K562 (cell line): ENCODE results near the gene LIMS2. TPM values are rescaled to one million over a fixed set of nuclear protein-coding genes. Genes with fewer than 3 reads are reported as not detected.
A peak's percentile ranks its signal among the peaks of the same experiment; 100 is the strongest.

Source experiments
- ATAC-seq: fragments of 200-7000 bp; cut with Tn5 transposase; 3 replicates; pipeline ENCODE4 v1.9.1; 2020; ENCODE audit warnings: moderate library complexity
- BruUV-seq: library from RNA; stranded (reverse); fragments of 400-500 nt; replicated peaks from 2 replicates; lab custom pipeline; 2021; lab: Mats Ljungman, UMichigan
- CTCF ChIA-PET: fragments of 300-600 bp; formaldehyde crosslinking; extraction: SDS; loops from one replicate; lab custom pipeline; 2021; ENCODE audit warnings: low intra/inter-chr PET ratio; lab: Yijun Ruan, JAX
- POLR2A ChIA-PET: fragments of 300-600, 350-650 bp; sonication (Branson Sonifier 250); formaldehyde crosslinking; extraction: SDS; loops from one replicate; lab custom pipeline; 2021; ENCODE audit warnings: antibody characterized with exemption, inconsistent platforms; lab: Yijun Ruan, JAX
- DNase-seq, 4 experiments: peaks; one replicate each; pipeline versions ENCODE4 v3.0.0 to v3.0.0-alpha.2; 2011 to 2018; ENCODE audit warnings: low spot score in 3 of 4, mixed read lengths in 3 of 4; ENCODE audit errors: extremely low read depth in 1 of 4
- FAIRE-seq: peaks from 2 replicates; lab custom pipeline; 2011; peaks lifted over from hg19 to GRCh38; lab: Jason Lieb, UNC
- H2AFZ ChIP-seq: 2 replicates; pipeline ENCODE4 v1.6.0; 2011; ENCODE audit warnings: low read depth, low read length, control low read depth, inconsistent platforms
- H3K27ac ChIP-seq: fragments of 200-600 bp; 3 replicates; pipeline ENCODE4 v1.8.0; 2011; ENCODE audit warnings: low read depth, mild to moderate bottlenecking, control low read depth, inconsistent platforms, low read length, moderate library complexity, mixed read lengths; ENCODE audit errors: extremely low read depth
- H3K27me3 ChIP-seq, 2 experiments: fragments of 300-600 bp in 1 of 2; 2 replicates in 1 of 2; 3 replicates in 1 of 2; pipeline versions ENCODE4 v1.6.0 to v1.8.0; 2011; ENCODE audit warnings: inconsistent platforms in 2 of 2, low read length in 2 of 2, mild to moderate bottlenecking in 1 of 2, mixed read lengths in 1 of 2, moderate library complexity in 1 of 2; ENCODE audit not compliant: control insufficient read depth in 2 of 2, insufficient read depth in 2 of 2
- H3K36me3 ChIP-seq: fragments of 300-600 bp; 3 replicates; pipeline ENCODE4 v1.8.0; 2011; ENCODE audit warnings: mild to moderate bottlenecking, low read length, inconsistent platforms; ENCODE audit not compliant: control insufficient read depth, insufficient read depth
- H3K4me1 ChIP-seq, 2 experiments: fragments of 200-600 bp in 1 of 2; replicated peaks in 1 of 2; 2 replicates in 1 of 2; 3 replicates in 1 of 2; pipeline versions ENCODE4 v1.5.1 to v1.8.0; 2011; ENCODE audit warnings: inconsistent platforms in 2 of 2, low read length in 2 of 2, mild to moderate bottlenecking in 1 of 2, mixed read lengths in 1 of 2, moderate library complexity in 1 of 2; ENCODE audit not compliant: control insufficient read depth in 2 of 2, insufficient read depth in 2 of 2
- H3K4me2 ChIP-seq: 2 replicates; pipeline ENCODE4 v1.6.1; 2011; ENCODE audit warnings: low read length, control low read depth, inconsistent platforms, mixed read lengths; ENCODE audit not compliant: insufficient read depth
- H3K4me3 ChIP-seq: fragments of 200-600 bp; sonication (generic), shearing (Covaris generic); 2 replicates; pipeline ENCODE4 v1.5.1; 2016; ENCODE audit warnings: control low read depth, inconsistent platforms
- H3K79me2 ChIP-seq: fragments of 200-600 bp; 3 replicates; pipeline ENCODE4 v1.8.0; 2011; ENCODE audit warnings: low read length, inconsistent platforms; ENCODE audit not compliant: control insufficient read depth, insufficient read depth
- H3K9ac ChIP-seq, 2 experiments: 2 replicates each; pipeline versions ENCODE4 v1.6.0 to v1.6.1; 2011; ENCODE audit warnings: low read depth in 2 of 2, low read length in 2 of 2, control low read depth in 1 of 2, inconsistent platforms in 1 of 2, mild to moderate bottlenecking in 1 of 2, mixed read lengths in 1 of 2; ENCODE audit not compliant: insufficient read depth in 1 of 2
- H3K9me1 ChIP-seq: one replicate; pipeline ENCODE4 v1.6.0; 2011; ENCODE audit warnings: inconsistent platforms, mild to moderate bottlenecking, low read length, moderate library complexity; ENCODE audit not compliant: control insufficient read depth, insufficient read depth
- H3K9me3 ChIP-seq: replicated peaks from 2 replicates; pipeline ENCODE4 v1.5.1; 2011; ENCODE audit warnings: low read depth, low read length, inconsistent platforms; ENCODE audit not compliant: control insufficient read depth, insufficient read depth
- H4K20me1 ChIP-seq: replicated peaks from 2 replicates; pipeline ENCODE4 v1.6.1; 2011; ENCODE audit warnings: low read length, inconsistent platforms, mixed read lengths; ENCODE audit not compliant: control insufficient read depth, insufficient read depth
- DNMT1 ChIP-seq: fragments of 450-650 bp; IDR thresholded peaks from 2 replicates; pipeline ENCODE4 v1.6.1; 2016; ENCODE audit warnings: antibody characterized with exemption, mild to moderate bottlenecking
- HDAC8 ChIP-seq: fragments of 450-650 bp; IDR thresholded peaks from 2 replicates; pipeline ENCODE4 v1.6.1; 2016; ENCODE audit warnings: mild to moderate bottlenecking, missing genetic modification characterization, moderate library complexity, missing compliant biosample characterization
- HNRNPH1 ChIP-seq: fragments of 200-400 bp; formaldehyde crosslinking; optimal IDR thresholded peaks from 2 replicates; pipeline ENCODE3; 2017; ENCODE audit warnings: low read depth, mild to moderate bottlenecking, low read length, moderate library complexity
- LARP7 ChIP-seq: fragments of 450-650 bp; IDR thresholded peaks from 2 replicates; pipeline ENCODE4 v1.6.1; 2016
- NRF1 ChIP-seq, 2 experiments: fragments of 450-650 bp; IDR thresholded peaks in 1 of 2; conservative IDR thresholded peaks in 1 of 2; 2 replicates each; pipeline ENCODE4 v1.6.1; 2014; ENCODE audit warnings: mild to moderate bottlenecking in 2 of 2
- ZNF224 ChIP-seq: sonication (generic); formaldehyde crosslinking; IDR thresholded peaks from 2 replicates; pipeline ENCODE4 v1.8.0; 2022; ENCODE audit warnings: mild to moderate bottlenecking, missing genetic modification reagents
- ZNF561 ChIP-seq: fragments of 450-650 bp; formaldehyde crosslinking; conservative IDR thresholded peaks from 2 replicates; pipeline ENCODE4 v1.4.0; 2020; ENCODE audit warnings: mild to moderate bottlenecking, moderate library complexity
- WGBS: fragments of 100-300 bp; shearing (Covaris generic); methylation state at CpG from one replicate; pipeline ENCODE4 v1.1.6; 2016; ENCODE audit warnings: low coverage, mixed read lengths; ENCODE audit not compliant: insufficient coverage; ENCODE audit errors: missing lambda C conversion rate; 5-methylcytosine and 5-hydroxymethylcytosine counted together
- in situ Hi-C: fragments of 300-500 bp; cut with MboI; formaldehyde crosslinking; loops from 4 replicates; pipeline ENCODE4 v1.15.0; 2018; ENCODE audit warnings: inconsistent platforms, mixed read lengths
- intact Hi-C: fragments of 100-400 bp; cut with micrococcal nuclease; formaldehyde crosslinking; loops from 2 replicates; pipeline ENCODE4 v1.14.2; 2022
- polyA plus RNA-seq, 8 experiments: library from polyadenylated mRNA; depleted of rRNA in 4 of 8; stranded (reverse) in 5 of 8; unstranded in 3 of 8; fragments of >200 nt; fragmentation: Nextera tagmentation in 2 of 8; fragmentation: Illumina TruSeq in 1 of 8; extraction: Ambion mirVana in 2 of 8; extraction: Trizol in 1 of 8; gene quantifications; 2 replicates each; pipeline versions ENCODE4 v1.2.1 to v1.2.3, GENCODE V29; 2011 to 2014; ENCODE audit warnings: inconsistent platforms in 1 of 8, missing spikeins in 1 of 8
- total RNA-seq, 7 experiments: library from RNA; depleted of rRNA in 6 of 7; stranded (reverse); fragments of >200 nt in 6 of 7; fragmentation: Illumina TruSeq in 2 of 7; extraction: Trizol in 2 of 7; gene quantifications; 2 replicates each; pipeline versions ENCODE4 v1.2.1 to v1.2.3, GENCODE V29; 2011 to 2021; ENCODE audit warnings: low replicate concordance in 1 of 7

The LIMS2 gene
- total and polyA plus RNA-seq, 9 of the 15 experiments (the other 6 are each of a cell fraction or from before 2014, with no cell fraction given), result 0.04 to 0.22 TPM; not detected in 7

DNA sequence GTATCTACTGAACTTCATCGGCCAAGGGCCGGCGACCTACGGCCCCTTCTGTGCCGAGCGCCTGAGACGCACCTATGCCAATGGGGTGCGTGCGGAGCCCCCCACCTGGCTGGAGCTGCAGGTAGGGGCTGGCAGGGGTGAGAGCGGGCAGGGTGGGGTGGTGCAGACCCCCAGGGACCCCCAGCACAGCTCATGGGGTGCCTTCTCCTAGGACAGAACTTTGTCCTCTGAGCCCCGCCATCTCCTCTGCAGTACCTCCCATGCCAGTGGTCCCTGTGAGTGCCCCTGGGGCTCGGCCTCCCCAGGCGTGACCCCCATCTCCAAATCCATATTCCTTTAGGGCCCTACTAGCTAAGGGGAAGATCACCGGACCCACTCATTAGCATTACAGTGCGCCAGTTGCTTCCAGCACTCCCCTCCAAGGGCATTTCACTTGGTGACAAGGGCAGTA, 53.3 kb downstream of the LIMS2 start:
- ChIA-PET CTCF (no interaction called here), POLR2A (no interaction called here)

DNA sequence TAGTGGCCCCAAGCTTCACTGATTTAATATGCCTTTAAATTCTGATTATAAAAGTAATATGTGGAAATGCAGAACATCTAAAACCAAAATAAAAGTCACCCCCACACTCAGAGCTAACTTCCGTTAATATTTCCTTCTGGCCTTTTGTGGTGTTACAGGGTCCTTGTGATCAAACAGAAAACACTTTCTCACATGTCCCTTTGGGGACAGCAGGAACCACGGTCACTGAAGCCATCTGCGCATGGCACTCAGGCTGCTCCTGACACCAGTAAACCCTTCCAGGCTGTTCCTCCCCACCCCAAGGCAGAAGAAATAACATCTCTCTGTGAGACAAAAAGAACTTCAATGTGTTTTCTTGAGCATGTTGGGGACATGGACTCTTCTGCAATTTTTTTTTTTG, 54.5 kb downstream of the LIMS2 start:
- Histone ChIP-seq H2AFZ (no peak overlapping the region), H3K79me2 (no peaks in the 10 kb centered on the region), H3K9ac (no peak overlapping the region), H3K4me1 (peaks cover 0 to 14% of the 10 kb centered on the region in 2 experiments; a peak in 2 of 5 replicates), H3K4me2 (no peak overlapping the region), H3K9me3 (no peaks in the 10 kb centered on the region), H3K9me1 (no peaks in the 10 kb centered on the region), H4K20me1 (peaks cover 5% of the 10 kb centered on the region; the same call in 1 of the 2 replicates), H3K36me3 (no peaks in the 10 kb centered on the region), H3K27ac (no peak overlapping the region), H3K4me3 (no peak overlapping the region), H3K27me3 (peaks cover 37 to 60% of the 10 kb centered on the region in 2 experiments)
- ChIA-PET POLR2A (interaction anchor here (1.3 kb wide), 1 partner anchor 11 kb away, joined by 6 read pairs; no protein-coding TSS in a partner anchor), CTCF (no interaction called here)
- in situ Hi-C loops (no loop called here), intact Hi-C loops (no loop called here)
- no peak for ATAC-seq
- peak in 1 of 2 experiments; percentile 24; a peak in 1 of 4 replicates for TF ChIP-seq NRF1 (conservative IDR thresholded peaks at IDR 0.05 in 1 of 2, IDR thresholded peaks at IDR 0.05 in 1 of 2)
- no peak for TF ChIP-seq LARP7
- no TSS peak for BruUV-seq
- peak in 1 of 4 experiments; percentile 38 for DNase-seq
- FAIRE-seq, result no peak
- 22% methylated on average over 3 of the region's 3 CpGs for WGBS

More for the DNA sequence above, 53.3 kb downstream of the LIMS2 start:
- BruUV-seq, result no TSS peak
- Histone ChIP-seq H3K27ac (no peak overlapping the region), H3K4me1 (peaks cover 0 to 14% of the 10 kb centered on the region in 2 experiments; a peak in 3 of 5 replicates)
- FAIRE-seq, result no peak
- intact Hi-C loops, result no loop called here
- TF ChIP-seq ZNF224 (CRISPR knock-in tag) (no peak), DNMT1 (no peak), HDAC8 (no peak), ZNF561 (CRISPR knock-in tag) (no peak), HNRNPH1 (no peak)
- TF ChIP-seq, all 486 proteins: peak for 0
- Histone ChIP-seq H3K4me2 (no peak overlapping the region), H3K9me3 (no peaks in the 10 kb centered on the region), H3K9ac (no peak overlapping the region), H3K27me3 (peaks cover 37 to 66% of the 10 kb centered on the region in 2 experiments; a peak in 4 of 5 replicates), H4K20me1 (peaks cover 5% of the 10 kb centered on the region; the same call in 1 of the 2 replicates), H3K4me3 (no peak overlapping the region), H3K79me2 (no peaks in the 10 kb centered on the region), H3K36me3 (no peaks in the 10 kb centered on the region), H2AFZ (no peak overlapping the region), H3K9me1 (no peaks in the 10 kb centered on the region)
- no peak for DNase-seq
- in situ Hi-C loops, result no loop called here
- 2% methylated on average over 14 of the region's 15 CpGs for WGBS
- ATAC-seq, result no peak
